ENCODE measurements around the gene KTN1.

- TF ChIP-seq CTCF (conservative IDR thresholded peaks at IDR 0.05; ENCODE audit: low read depth, low read length), result no peak
- no peak for TF ChIP-seq EZH2 (IDR thresholded peaks at IDR 0.05; ENCODE audit: borderline replicate concordance, low read depth, low read length, poor library complexity, severe bottlenecking)
Observed at GRCh38 chr14:55574988-55575387, 5.0 kb upstream of the KTN1 start.

All from A673 (cell line).